Ishikawa (cell line): ENCODE results near the gene MOB3C.

ENCODE experiments used
- CEBPB ChIP-seq: IDR thresholded peaks from 2 replicates; pipeline ENCODE4 v1.6.1; 2012
- CREB1 ChIP-seq: IDR thresholded peaks from 2 replicates; pipeline ENCODE4 v1.6.1; 2012; ENCODE audit warnings: low read depth
- EGR1 ChIP-seq: IDR thresholded peaks from 2 replicates; pipeline ENCODE4 v1.6.1; 2012
- EP300 ChIP-seq: IDR thresholded peaks from 2 replicates; pipeline ENCODE4 v1.6.1; 2012; ENCODE audit warnings: borderline replicate concordance
- FOXM1 ChIP-seq: IDR thresholded peaks from 2 replicates; pipeline ENCODE4 v1.6.1; 2012; ENCODE audit warnings: low read depth, borderline replicate concordance
- MAX ChIP-seq: IDR thresholded peaks from 2 replicates; pipeline ENCODE4 v1.6.1; 2012
- NFIC ChIP-seq: IDR thresholded peaks from 2 replicates; pipeline ENCODE4 v1.6.1; 2012
- RAD21 ChIP-seq: IDR thresholded peaks from 2 replicates; pipeline ENCODE4 v1.6.1; 2012; ENCODE audit warnings: low read depth
- REST ChIP-seq: IDR thresholded peaks from 2 replicates; pipeline ENCODE4 v1.6.1; 2012; ENCODE audit warnings: low read depth, mild to moderate bottlenecking
- TAF1 ChIP-seq: IDR thresholded peaks from 2 replicates; pipeline ENCODE4 v1.6.1; 2012; ENCODE audit warnings: low read depth, mild to moderate bottlenecking
- TCF12 ChIP-seq: IDR thresholded peaks from 2 replicates; pipeline ENCODE4 v1.6.1; 2012; ENCODE audit warnings: low read depth
- TEAD4 ChIP-seq: IDR thresholded peaks from 2 replicates; pipeline ENCODE4 v1.6.1; 2012
- USF1 ChIP-seq: IDR thresholded peaks from 2 replicates; pipeline ENCODE4 v1.6.1; 2012
- YY1 ChIP-seq: IDR thresholded peaks from 2 replicates; pipeline ENCODE4 v1.6.1; 2012; ENCODE audit warnings: low read depth
- ZBTB7A ChIP-seq: IDR thresholded peaks from 2 replicates; pipeline ENCODE4 v1.6.1; 2012; ENCODE audit warnings: low read depth

Gene MOB3C

DNA sequence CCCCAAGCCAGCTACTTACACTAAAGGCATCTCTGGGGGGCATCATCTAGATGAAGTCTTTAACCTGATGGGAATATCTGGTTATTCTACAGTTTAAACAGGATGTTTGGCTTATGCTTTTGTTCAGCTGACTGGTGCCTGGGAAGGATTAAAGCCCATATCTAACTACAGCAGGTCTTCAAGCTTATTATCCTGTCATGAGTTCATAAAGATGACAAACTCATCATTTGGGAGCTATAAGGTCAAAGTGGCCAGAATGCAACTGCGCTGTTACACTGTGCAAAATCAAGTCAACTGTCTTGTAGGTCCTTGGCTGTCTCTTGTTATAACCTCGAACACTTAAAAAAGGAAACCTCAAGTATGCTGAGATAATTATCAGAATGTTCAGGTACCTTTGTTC is 18.6 kb upstream of the MOB3C start:
- TF ChIP-seq USF1 (no peak), NFIC (no peak), ZBTB7A (no peak), EP300 (no peak), TCF12 (no peak)

DNA sequence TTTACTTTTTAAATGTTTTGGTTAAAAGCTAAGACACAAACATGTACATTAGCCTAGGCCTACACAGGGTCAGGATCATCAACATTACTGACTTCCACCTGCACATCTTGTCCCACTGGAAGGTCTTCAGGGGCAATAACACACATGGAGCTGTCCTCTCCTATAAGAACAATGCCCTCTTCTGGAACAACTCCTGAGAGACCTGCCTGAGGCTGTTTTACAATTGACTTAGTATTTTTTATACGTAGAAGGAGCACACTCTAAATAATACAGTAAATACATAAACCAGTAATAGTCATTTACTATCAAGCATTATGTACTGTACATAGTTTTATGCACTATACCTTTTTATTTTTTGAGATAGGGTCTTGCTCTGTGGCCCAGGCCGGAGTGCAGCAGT is 14.1 kb upstream of the MOB3C start:
- TF ChIP-seq TAF1 (no peak), ZBTB7A (no peak), NFIC (no peak), MAX (no peak), CREB1 (no peak), RAD21 (no peak), YY1 (no peak), EP300 (no peak), USF1 (no peak), EGR1 (no peak), TEAD4 (no peak), REST (no peak), CEBPB (no peak), FOXM1 (no peak), TCF12 (no peak)

GRCh38 chr1:46623743-46624644 is 7.4 kb upstream of the MOB3C start:
- TF ChIP-seq FOXM1 (no peak), MAX (no peak), EP300 (no peak), CREB1 (no peak), ZBTB7A (no peak), CEBPB (no peak), RAD21 (no peak), USF1 (no peak)

DNA sequence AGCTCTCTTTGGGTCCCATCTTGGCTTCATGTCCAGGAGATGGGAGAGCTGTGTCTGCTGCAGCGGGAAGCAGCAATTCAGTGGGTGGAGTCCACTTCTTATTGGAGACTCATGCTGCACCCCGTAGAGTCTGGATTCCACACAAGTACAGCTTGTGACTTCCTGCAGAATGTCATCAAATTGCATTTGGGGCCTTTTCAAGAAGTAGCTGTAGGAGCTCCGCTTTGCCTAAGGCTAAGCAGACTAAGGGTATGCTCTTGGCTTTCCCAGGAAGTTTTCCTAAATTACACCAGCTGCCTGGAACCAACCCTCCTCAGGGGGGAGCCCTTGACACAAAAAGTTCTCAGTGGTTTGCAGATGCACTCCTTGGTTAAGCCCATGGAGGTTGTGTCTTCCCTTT is 5.7 kb upstream of the MOB3C start:
- peak; percentile 71 for TF ChIP-seq RAD21
- no peak for TF ChIP-seq TCF12
- TF ChIP-seq MAX, result no peak

DNA sequence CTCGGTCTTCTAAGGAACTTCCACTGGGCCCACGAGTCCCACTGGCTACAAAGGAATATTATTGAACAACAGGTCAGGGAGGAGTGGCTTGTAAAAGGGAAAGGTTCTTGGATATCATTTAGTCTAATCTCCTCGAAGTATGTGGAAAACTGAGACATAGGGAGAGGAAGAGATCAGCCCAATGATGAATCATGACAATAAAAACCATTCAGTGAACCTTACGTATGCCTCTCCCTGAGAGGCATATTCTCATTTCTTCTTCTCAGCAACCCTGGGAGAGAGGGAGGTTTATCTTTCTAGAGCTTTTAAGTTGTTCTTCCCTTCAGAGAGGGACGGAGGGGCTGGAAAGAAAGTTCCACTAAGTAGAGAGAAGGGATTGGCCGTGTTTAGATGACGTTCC is 5.3 kb upstream of the MOB3C start:
- TF ChIP-seq EP300, result no peak
- no peak for TF ChIP-seq YY1
- TF ChIP-seq USF1, result no peak
- no peak for TF ChIP-seq FOXM1
- no peak for TF ChIP-seq ZBTB7A
- TF ChIP-seq REST, result no peak
- TF ChIP-seq CREB1, result no peak
- no peak for TF ChIP-seq MAX
- no peak for TF ChIP-seq EGR1
- TF ChIP-seq TAF1, result no peak
- no peak for TF ChIP-seq TCF12
- no peak for TF ChIP-seq NFIC
- TF ChIP-seq CEBPB, result no peak
- TF ChIP-seq TEAD4, result no peak
- TF ChIP-seq RAD21, result no peak
